Endothelial cell of umbilical vein (primary cell): ENCODE results near the gene SOWAHB. TPM values are rescaled to one million over a fixed set of nuclear protein-coding genes. Genes with fewer than 3 reads are reported as not detected.

Experiments used
- BruUV-seq: library from RNA; stranded (reverse); fragments of 400-500 nt; replicated peaks from 2 replicates; lab custom pipeline; 2021; lab: Mats Ljungman, UMichigan
- CTCF ChIA-PET: fragments of 300-600, 350-600 bp; sonication (Branson Sonifier 250); formaldehyde crosslinking; loops from one replicate; lab custom pipeline; 2021; ENCODE audit warnings: antibody characterized with exemption, inconsistent platforms; lab: Charles Lee
- POLR2A ChIA-PET: fragments of 300-600, 350-600 bp; sonication (Branson Sonifier 250); formaldehyde crosslinking; loops from one replicate; lab custom pipeline; 2021; ENCODE audit warnings: antibody characterized with exemption, inconsistent platforms; lab: Charles Lee
- DNase-seq: peaks from one replicate; pipeline ENCODE4 v3.0.0-alpha.2; 2011; ENCODE audit warnings: low read depth, low spot score
- FAIRE-seq: peaks from 2 replicates; lab custom pipeline; 2011; peaks lifted over from hg19 to GRCh38; lab: Jason Lieb, UNC
- H2AFZ ChIP-seq: 2 replicates; pipeline ENCODE4 v1.6.0; 2012; ENCODE audit warnings: low read depth, low read length, control low read depth, inconsistent platforms
- H3K27ac ChIP-seq: 2 replicates; pipeline ENCODE4 v1.5.1; 2011; ENCODE audit warnings: low read depth, mild to moderate bottlenecking, control low read depth, low read length, moderate library complexity; ENCODE audit not compliant: insufficient read depth
- H3K27me3 ChIP-seq, 2 experiments: 2 replicates each; pipeline versions ENCODE4 v1.6.0 to v1.6.1; 2011; ENCODE audit warnings: low read length in 2 of 2, mixed read lengths in 1 of 2; ENCODE audit not compliant: control insufficient read depth in 2 of 2, insufficient read depth in 2 of 2
- H3K36me3 ChIP-seq, 2 experiments: 2 replicates in 1 of 2; 3 replicates in 1 of 2; pipeline ENCODE4 v1.5.1; 2011; ENCODE audit warnings: low read length in 2 of 2, mild to moderate bottlenecking in 1 of 2, moderate library complexity in 1 of 2; ENCODE audit not compliant: control insufficient read depth in 2 of 2, insufficient read depth in 2 of 2; ENCODE audit errors: extremely low read depth in 1 of 2
- H3K4me1 ChIP-seq: 3 replicates; pipeline ENCODE4 v1.5.1; 2011; ENCODE audit warnings: mild to moderate bottlenecking, low read length; ENCODE audit not compliant: control insufficient read depth, insufficient read depth; ENCODE audit errors: extremely low read depth
- H3K4me2 ChIP-seq: 2 replicates; pipeline ENCODE4 v1.6.1; 2011; ENCODE audit warnings: low read length, control low read depth, mixed read lengths; ENCODE audit not compliant: insufficient read depth
- H3K4me3 ChIP-seq, 3 experiments: fragments of 200-600 bp in 1 of 3; sonication (generic), shearing (Covaris generic) in 1 of 3; replicated peaks in 1 of 3; 2 replicates each; pipeline ENCODE4 v1.5.1; 2011 to 2016; ENCODE audit warnings: control low read depth in 3 of 3, low read length in 3 of 3, mild to moderate bottlenecking in 2 of 3, inconsistent platforms in 1 of 3, low read depth in 1 of 3, moderate library complexity in 1 of 3; ENCODE audit not compliant: insufficient read depth in 1 of 3
- H3K79me2 ChIP-seq: 2 replicates; pipeline ENCODE4 v1.6.0; 2012; ENCODE audit warnings: low read length, inconsistent platforms; ENCODE audit not compliant: control insufficient read depth, insufficient read depth
- H3K9ac ChIP-seq: replicated peaks from 2 replicates; pipeline ENCODE3; 2011; ENCODE audit warnings: low read length, control low read depth; ENCODE audit not compliant: insufficient read depth; ENCODE audit errors: extremely low read depth
- H3K9me1 ChIP-seq: replicated peaks from 3 replicates; pipeline ENCODE4 v1.6.0; 2011; ENCODE audit warnings: mild to moderate bottlenecking, low read length; ENCODE audit not compliant: control insufficient read depth, insufficient read depth; ENCODE audit errors: extremely low read depth
- H3K9me3 ChIP-seq: replicated peaks from 2 replicates; pipeline ENCODE4 v1.5.1; 2012; ENCODE audit warnings: low read length, inconsistent platforms; ENCODE audit not compliant: control insufficient read depth, insufficient read depth
- H4K20me1 ChIP-seq: replicated peaks from 2 replicates; pipeline ENCODE3; 2011; ENCODE audit warnings: mild to moderate bottlenecking, low read length; ENCODE audit not compliant: control insufficient read depth, insufficient read depth; ENCODE audit errors: extremely low read depth
- EZH2 ChIP-seq: IDR thresholded peaks from 2 replicates; pipeline ENCODE4 v1.6.1; 2012; ENCODE audit warnings: borderline replicate concordance, low read depth, mild to moderate bottlenecking, moderate library complexity, low read length, inconsistent platforms; ENCODE audit not compliant: severe bottlenecking
- FOS ChIP-seq: IDR thresholded peaks from 2 replicates; pipeline ENCODE4 v1.6.1; 2011; ENCODE audit warnings: mild to moderate bottlenecking, low read length, moderate library complexity, borderline replicate concordance; ENCODE audit not compliant: insufficient read depth
- GATA2 ChIP-seq: IDR thresholded peaks from 2 replicates; pipeline ENCODE4 v1.7.0; 2011; ENCODE audit warnings: low read depth, mild to moderate bottlenecking, moderate library complexity, mixed read lengths, low read length; ENCODE audit not compliant: insufficient read length, insufficient read depth
- JUN ChIP-seq: IDR thresholded peaks from 2 replicates; pipeline ENCODE4 v1.6.1; 2011; ENCODE audit warnings: borderline replicate concordance, low read depth; ENCODE audit not compliant: insufficient read length, insufficient read depth
- MAX ChIP-seq: IDR thresholded peaks from 2 replicates; pipeline ENCODE4 v1.6.1; 2011; ENCODE audit not compliant: insufficient read depth, insufficient read length
- MYC ChIP-seq: IDR thresholded peaks from one replicate; pipeline ENCODE4 v1.6.1; 2011; ENCODE audit warnings: mild to moderate bottlenecking, low read depth, low read length
- POLR2A ChIP-seq: IDR thresholded peaks from 2 replicates; pipeline ENCODE4 v1.6.1; 2012; ENCODE audit warnings: low read depth, mild to moderate bottlenecking, control low read depth, low read length
- POLR2AphosphoS5 ChIP-seq: IDR thresholded peaks from 2 replicates; pipeline ENCODE4 v1.6.1; 2012; ENCODE audit warnings: low read depth, mild to moderate bottlenecking, control low read depth, low read length, moderate library complexity; ENCODE audit not compliant: insufficient read depth
- dilution Hi-C: fragments of 300-500 bp; cut with MboI; formaldehyde crosslinking; loops from one replicate; pipeline ENCODE4 v1.15.0; 2019; ENCODE audit warnings: low sequenced_read_pairs; ENCODE audit not compliant: extremely low pct_ligation_motif_present
- intact Hi-C: fragments of 100-400 bp; cut with micrococcal nuclease; formaldehyde crosslinking; loops from one replicate; pipeline ENCODE4 v1.10.0; 2022
- polyA plus RNA-seq, 4 experiments: library from polyadenylated mRNA; depleted of rRNA in 3 of 4; stranded (reverse) in 3 of 4; unstranded in 1 of 4; fragments of >200 nt; gene quantifications; 2 replicates each; pipeline versions ENCODE4 v1.2.1 to v1.2.3, GENCODE V29; 2011 to 2012; ENCODE audit warnings: missing spikeins in 1 of 4
- total RNA-seq: library from RNA; stranded (reverse); gene quantifications from 2 replicates; pipeline ENCODE4 v1.2.3, GENCODE V29; 2021
- TF ChIP-seq, protein P1 (sequence below), 2 donors: IDR thresholded peaks; 1 replicate in 1 of 2; 2 replicates in 1 of 2; pipeline ENCODE4 v1.5.1; 2011; ENCODE audit warnings: low read length in 2 of 2, mild to moderate bottlenecking in 2 of 2, moderate library complexity in 2 of 2, control low read depth in 1 of 2, inconsistent platforms in 1 of 2, low read depth in 1 of 2; ENCODE audit not compliant: insufficient read depth in 1 of 2; ENCODE audit errors: extremely low read depth in 1 of 2

Gene SOWAHB
- total and polyA plus RNA-seq, 2 donors (not counting 3 experiments of a cell fraction or from before 2014, with no cell fraction given), result not detected

- no peak overlapping the region for H3K4me2 ChIP-seq
- no peak overlapping the region for H3K4me3 ChIP-seq
- POLR2A ChIA-PET, result no interaction called here
- no peaks in the 10 kb centered on the region for H3K9me3 ChIP-seq
- no peaks in the 10 kb centered on the region for H4K20me1 ChIP-seq
- no peaks in the 10 kb centered on the region for H3K79me2 ChIP-seq
- DNase-seq, result no peak
- H3K9ac ChIP-seq, result no peak overlapping the region
- no peaks in the 10 kb centered on the region for H3K36me3 ChIP-seq
- FAIRE-seq, result no peak
- H2AFZ ChIP-seq, result no peak overlapping the region
- BruUV-seq, result no TSS peak
- dilution Hi-C loops (no loop called here), intact Hi-C loops (no loop called here)
- peaks cover 7% of the 10 kb centered on the region for H3K4me1 ChIP-seq
- no peak overlapping the region for H3K27ac ChIP-seq
- H3K27me3 ChIP-seq, result peaks cover 0 to 5% of the 10 kb centered on the region in 2 experiments
- TF ChIP-seq JUN (no peak), MAX (no peak), EZH2 (no peak), FOS (no peak), MYC (no peak), POLR2A (no peak), GATA2 (no peak), POLR2AphosphoS5 (no peak)
- TF ChIP-seq, protein P1, sequence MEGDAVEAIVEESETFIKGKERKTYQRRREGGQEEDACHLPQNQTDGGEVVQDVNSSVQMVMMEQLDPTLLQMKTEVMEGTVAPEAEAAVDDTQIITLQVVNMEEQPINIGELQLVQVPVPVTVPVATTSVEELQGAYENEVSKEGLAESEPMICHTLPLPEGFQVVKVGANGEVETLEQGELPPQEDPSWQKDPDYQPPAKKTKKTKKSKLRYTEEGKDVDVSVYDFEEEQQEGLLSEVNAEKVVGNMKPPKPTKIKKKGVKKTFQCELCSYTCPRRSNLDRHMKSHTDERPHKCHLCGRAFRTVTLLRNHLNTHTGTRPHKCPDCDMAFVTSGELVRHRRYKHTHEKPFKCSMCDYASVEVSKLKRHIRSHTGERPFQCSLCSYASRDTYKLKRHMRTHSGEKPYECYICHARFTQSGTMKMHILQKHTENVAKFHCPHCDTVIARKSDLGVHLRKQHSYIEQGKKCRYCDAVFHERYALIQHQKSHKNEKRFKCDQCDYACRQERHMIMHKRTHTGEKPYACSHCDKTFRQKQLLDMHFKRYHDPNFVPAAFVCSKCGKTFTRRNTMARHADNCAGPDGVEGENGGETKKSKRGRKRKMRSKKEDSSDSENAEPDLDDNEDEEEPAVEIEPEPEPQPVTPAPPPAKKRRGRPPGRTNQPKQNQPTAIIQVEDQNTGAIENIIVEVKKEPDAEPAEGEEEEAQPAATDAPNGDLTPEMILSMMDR (IDR thresholded peaks at IDR 0.05; ENCODE audit: extremely low read depth in 1 of 2, insufficient read depth in 1 of 2, low read depth in 1 of 2, low read length in 2 of 2), result no peak
- CTCF ChIA-PET, result interaction anchor here (1.0 kb wide), 1 partner anchor 55 kb away, joined by 3 read pairs; no protein-coding TSS in a partner anchor
- H3K9me1 ChIP-seq, result no peaks in the 10 kb centered on the region
Observed at GRCh38 chr4:76886214-76886613, 11.7 kb downstream of the SOWAHB start.
